Mesendoderm (in vitro differentiated cells): ENCODE data around the gene KRTDAP.

Source experiments
- DNase-seq: peaks from one replicate; pipeline ENCODE4 v3.0.0; 2013
- H2AK5ac ChIP-seq: 2 replicates; pipeline ENCODE4 v1.6.1; 2013; ENCODE audit warnings: low read length, inconsistent platforms
- H2BK120ac ChIP-seq: 2 replicates; pipeline ENCODE4 v1.6.1; 2013; ENCODE audit warnings: low read depth, mild to moderate bottlenecking, low read length, moderate library complexity, mixed read lengths
- H2BK15ac ChIP-seq: replicated peaks from 2 replicates; pipeline ENCODE4 v1.6.1; 2013; ENCODE audit warnings: low read depth, mild to moderate bottlenecking, moderate library complexity
- H2BK5ac ChIP-seq: 2 replicates; pipeline ENCODE4 v1.6.1; 2013; ENCODE audit warnings: low read length, inconsistent platforms
- H3K18ac ChIP-seq: 2 replicates; pipeline ENCODE4 v1.6.1; 2013; ENCODE audit warnings: mild to moderate bottlenecking, low read length, mixed read lengths
- H3K23ac ChIP-seq: one replicate; pipeline ENCODE4 v1.6.1; 2013; ENCODE audit warnings: low read length
- H3K27ac ChIP-seq: 2 replicates; pipeline ENCODE4 v1.5.1; 2013; ENCODE audit warnings: low read depth, mild to moderate bottlenecking, inconsistent platforms, low read length, moderate library complexity
- H3K27me3 ChIP-seq: 2 replicates; pipeline ENCODE4 v1.6.1; 2013; ENCODE audit warnings: low read length, control low read depth, mild to moderate bottlenecking, inconsistent platforms; ENCODE audit not compliant: insufficient read depth, poor library complexity
- H3K36me3 ChIP-seq: 2 replicates; pipeline ENCODE4 v1.6.1; 2013; ENCODE audit warnings: low read length, inconsistent platforms; ENCODE audit not compliant: control insufficient read depth, insufficient read depth
- H3K4ac ChIP-seq: one replicate; pipeline ENCODE4 v1.6.1; 2013; ENCODE audit warnings: low read depth, mild to moderate bottlenecking, low read length, moderate library complexity
- H3K4me1 ChIP-seq: 2 replicates; pipeline ENCODE4 v1.6.1; 2013; ENCODE audit warnings: low read depth, low read length, inconsistent platforms; ENCODE audit not compliant: control insufficient read depth
- H3K4me2 ChIP-seq: 2 replicates; pipeline ENCODE4 v1.6.1; 2013; ENCODE audit warnings: low read length
- H3K4me3 ChIP-seq: 2 replicates; pipeline ENCODE4 v1.5.1; 2013; ENCODE audit warnings: mild to moderate bottlenecking, low read length
- H3K56ac ChIP-seq: one replicate; pipeline ENCODE4 v1.6.1; 2013; ENCODE audit warnings: low read length
- H3K79me1 ChIP-seq: 2 replicates; pipeline ENCODE4 v1.6.1; 2013; ENCODE audit warnings: low read length, inconsistent platforms
- H3K79me2 ChIP-seq: 2 replicates; pipeline ENCODE4 v1.6.1; 2013; ENCODE audit warnings: mild to moderate bottlenecking, low read length; ENCODE audit not compliant: control insufficient read depth, insufficient read depth
- H3K9ac ChIP-seq: 2 replicates; pipeline ENCODE4 v1.6.1; 2013; ENCODE audit warnings: low read length, inconsistent platforms
- H4K5ac ChIP-seq: one replicate; pipeline ENCODE4 v1.6.1; 2013; ENCODE audit warnings: low read length
- H4K8ac ChIP-seq: one replicate; pipeline ENCODE4 v1.6.1; 2013; ENCODE audit warnings: low read depth, mild to moderate bottlenecking, control low read depth, low read length, moderate library complexity
- WGBS: extraction: QIAGEN DNeasy Blood & Tissue Kit; methylation state at CpG from one replicate; pipeline ENCODE4 v1.1.7; 2013; ENCODE audit warnings: low lambda C conversion rate, missing lambda C conversion rate; ENCODE audit not compliant: insufficient coverage; ENCODE audit errors: extremely low coverage; 5-methylcytosine and 5-hydroxymethylcytosine counted together

Gene KRTDAP

DNA sequence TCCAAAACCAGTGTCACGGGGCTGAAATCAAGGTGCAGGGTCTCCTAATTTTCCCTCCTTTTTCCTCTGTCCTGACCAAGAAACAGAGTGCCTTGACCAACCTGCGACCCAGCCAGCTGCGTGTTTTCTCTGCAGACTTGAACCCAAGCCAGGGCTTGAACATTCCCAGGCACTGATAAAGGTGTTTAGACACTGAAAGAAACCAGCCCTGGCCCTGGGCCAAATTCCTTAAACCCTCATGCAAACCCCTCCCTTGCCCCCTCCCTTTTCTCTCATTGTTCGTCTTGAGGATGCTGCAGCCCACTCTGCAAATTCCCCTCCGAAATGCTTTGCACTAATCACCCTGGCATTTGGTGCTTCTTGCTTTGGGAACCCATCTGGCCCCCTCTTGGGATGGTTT lies 51.7 kb downstream of the KRTDAP start:
- Histone ChIP-seq H2BK15ac (no peak overlapping the region), H3K27ac (no peak overlapping the region), H3K9ac (no peak overlapping the region), H2AK5ac (no peak overlapping the region), H3K23ac (no peak overlapping the region), H3K4me3 (no peak overlapping the region), H2BK120ac (no peak overlapping the region), H2BK5ac (no peak overlapping the region), H3K56ac (no peak overlapping the region), H3K4me1 (peaks cover 4% of the 10 kb centered on the region), H4K5ac (no peak overlapping the region), H4K8ac (no peak overlapping the region), H3K4ac (no peak overlapping the region), H3K4me2 (no peak overlapping the region), H3K27me3 (no peaks in the 10 kb centered on the region), H3K79me1 (no peaks in the 10 kb centered on the region), H3K36me3 (no peaks in the 10 kb centered on the region), H3K18ac (no peak overlapping the region), H3K79me2 (no peaks in the 10 kb centered on the region)
- DNase-seq: peak; percentile 55
- WGBS: no CpG with 5 or more reads among the region's 5 CpGs

GRCh38 chr19:35438096-35438495 lies 52.2 kb downstream of the KRTDAP start:
- no CpG with 5 or more reads among the region's 5 CpGs for WGBS
- H2BK120ac ChIP-seq: no peak overlapping the region

DNA sequence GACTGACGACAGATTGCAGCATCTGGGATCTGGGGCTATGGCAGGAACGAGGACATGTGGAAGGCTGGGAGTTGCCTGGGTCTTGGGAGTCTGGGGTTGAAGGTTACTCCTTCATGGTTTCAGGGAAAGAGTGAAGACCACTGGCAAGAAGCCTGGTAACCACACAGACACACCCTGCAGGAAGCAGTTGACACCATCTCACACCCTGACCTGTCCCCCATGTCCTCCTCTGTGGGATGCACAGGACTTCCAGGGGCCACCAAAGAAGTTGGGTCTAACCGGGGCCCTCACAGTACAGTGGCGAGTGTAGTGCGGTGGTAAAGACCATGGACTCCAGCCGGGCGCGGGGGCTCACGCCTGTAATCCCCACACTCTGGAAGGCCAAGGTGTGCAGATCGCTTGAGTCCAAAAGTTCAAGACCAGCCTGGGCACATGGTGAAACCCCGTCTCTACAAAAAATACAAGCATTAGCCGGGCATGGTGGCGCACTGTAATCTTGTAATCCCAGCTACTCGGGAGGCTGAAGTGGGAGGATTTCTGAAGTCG lies 52.8 kb downstream of the KRTDAP start:
- H2BK15ac ChIP-seq: no peak overlapping the region
- no peak overlapping the region for H3K9ac ChIP-seq
- H2BK5ac ChIP-seq: no peak overlapping the region
- no peak overlapping the region for H3K23ac ChIP-seq
- no peak overlapping the region for H4K8ac ChIP-seq
- no peak overlapping the region for H2BK120ac ChIP-seq
- no peak overlapping the region for H3K4ac ChIP-seq
- no peaks in the 10 kb centered on the region for H3K79me1 ChIP-seq
- no peak overlapping the region for H3K18ac ChIP-seq
- no peak overlapping the region for H3K27ac ChIP-seq
- no peaks in the 10 kb centered on the region for H3K79me2 ChIP-seq
- H3K4me1 ChIP-seq: peaks cover 4% of the 10 kb centered on the region
- no peak overlapping the region for H4K5ac ChIP-seq
- H3K4me2 ChIP-seq: no peak overlapping the region
- no CpG with 5 or more reads among the region's 15 CpGs for WGBS
- no peaks in the 10 kb centered on the region for H3K27me3 ChIP-seq
- H3K56ac ChIP-seq: no peak overlapping the region
- no peak overlapping the region for H2AK5ac ChIP-seq
- no peaks in the 10 kb centered on the region for H3K36me3 ChIP-seq
- no peak overlapping the region for H3K4me3 ChIP-seq
- no peak for DNase-seq

More at GRCh38 chr19:35438096-35438495, 52.2 kb downstream of the KRTDAP start:
- no peak overlapping the region for H2BK5ac ChIP-seq
- no peaks in the 10 kb centered on the region for H3K79me2 ChIP-seq
- no peak overlapping the region for H3K56ac ChIP-seq
- H3K23ac ChIP-seq: no peak overlapping the region
- peaks cover 4% of the 10 kb centered on the region for H3K4me1 ChIP-seq
- no peak overlapping the region for H3K9ac ChIP-seq
- no peak overlapping the region for H3K27ac ChIP-seq
- H2BK15ac ChIP-seq: no peak overlapping the region
- H3K18ac ChIP-seq: no peak overlapping the region
- H3K4ac ChIP-seq: no peak overlapping the region
- no peak overlapping the region for H3K4me3 ChIP-seq
- no peaks in the 10 kb centered on the region for H3K36me3 ChIP-seq
- H4K5ac ChIP-seq: no peak overlapping the region
- no peak for DNase-seq
- H3K79me1 ChIP-seq: no peaks in the 10 kb centered on the region
- no peak overlapping the region for H2AK5ac ChIP-seq
- H4K8ac ChIP-seq: no peak overlapping the region
- H3K27me3 ChIP-seq: no peaks in the 10 kb centered on the region
- no peak overlapping the region for H3K4me2 ChIP-seq
